ENCODE data around the gene DIPK2B.

DNA sequence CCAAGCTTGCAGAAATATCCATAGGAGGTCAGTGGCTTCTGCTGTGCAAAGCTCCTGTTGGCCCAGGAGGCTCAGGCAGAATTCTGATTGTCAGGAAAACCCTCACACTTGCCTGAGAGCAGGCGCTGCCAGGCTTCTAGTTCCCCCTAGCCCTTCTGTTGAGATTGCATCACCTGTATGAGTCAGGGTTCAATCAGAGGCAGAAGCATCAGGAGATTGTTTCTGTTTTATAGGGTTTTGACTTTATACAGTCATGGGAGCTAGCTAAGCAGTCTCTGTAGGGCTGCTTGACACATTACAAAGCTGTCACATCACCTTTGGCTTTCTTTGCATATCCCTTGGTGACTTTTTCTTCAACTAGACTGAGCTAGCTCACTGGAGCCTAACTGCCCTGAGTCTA lies 27.8 kb downstream of the DIPK2B start:
- TF ChIP-seq RNF2 (IDR thresholded peaks at IDR 0.05; ENCODE audit: borderline replicate concordance, low read depth) (no peak), CTCF (IDR thresholded peaks at IDR 0.05) (no peak), POLR2A (IDR thresholded peaks at IDR 0.05; ENCODE audit: low read length) (no peak), CHD2 (IDR thresholded peaks at IDR 0.05; ENCODE audit: low read length, partially characterized antibody) (no peak), KDM1A (IDR thresholded peaks at IDR 0.05; ENCODE audit: low read depth) (no peak), JUN (IDR thresholded peaks at IDR 0.05) (no peak), USF2 (IDR thresholded peaks at IDR 0.05) (no peak), MAFK (IDR thresholded peaks at IDR 0.05; ENCODE audit: partially characterized antibody) (no peak), POLR2AphosphoS2 (conservative IDR thresholded peaks at IDR 0.05; ENCODE audit: low read length) (no peak), NFE2L2 (conservative IDR thresholded peaks at IDR 0.05; ENCODE audit: low read length) (no peak), BHLHE40 (IDR thresholded peaks at IDR 0.05; ENCODE audit: low read depth, low read length) (no peak), CBX8 (IDR thresholded peaks at IDR 0.05) (no peak), KDM5A (IDR thresholded peaks at IDR 0.05) (no peak)
